Uterus (tissue), 2 donors: ENCODE measurements around the gene ZNF254.

ENCODE experiments used
- CTCF ChIP-seq, 4 experiments: fragments of 200-600 bp in 2 of 4; fragments of 450-650 bp in 2 of 4; sonication (generic) in 2 of 4; IDR thresholded peaks; one replicate each; pipeline ENCODE4 v1.5.1; 2016 to 2019; ENCODE audit warnings: antibody characterized with exemption in 4 of 4, mild to moderate bottlenecking in 2 of 4, moderate library complexity in 1 of 4
- POLR2A ChIP-seq, 2 donors: fragments of 450-650 bp; IDR thresholded peaks; one replicate each; pipeline ENCODE4 v1.6.1; 2016; ENCODE audit warnings: antibody characterized with exemption in 2 of 2, mild to moderate bottlenecking in 1 of 2, moderate library complexity in 1 of 2

DNA sequence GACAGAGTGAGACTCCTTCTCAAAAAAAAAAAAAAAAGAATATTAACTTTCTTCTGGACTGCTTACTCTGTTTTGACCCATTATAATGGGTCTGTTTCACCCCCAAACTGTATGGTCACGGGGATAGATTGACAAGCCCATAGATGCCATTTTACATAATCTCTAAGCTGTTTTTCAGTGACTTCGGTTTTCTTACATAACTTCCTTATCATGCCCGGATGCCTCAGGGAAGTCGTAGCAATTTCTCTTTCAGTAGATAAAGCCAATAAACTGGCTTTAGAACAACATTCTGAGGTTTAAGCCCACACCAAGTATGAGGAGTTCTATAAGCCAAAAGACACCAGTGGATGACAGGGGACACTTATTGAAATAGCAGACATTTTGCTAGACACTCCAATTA lies 5.9 kb upstream of the ZNF254 start:
- TF ChIP-seq CTCF (IDR thresholded peaks at IDR 0.05), result no peak
- TF ChIP-seq POLR2A (IDR thresholded peaks at IDR 0.05), result no peak
